ENCODE results near the gene TMEM237. TPM values are rescaled to one million over a fixed set of nuclear protein-coding genes. Genes with fewer than 3 reads are reported as not detected.

TMEM237 gene
- total RNA-seq, 1 experiment from 2014 or later = 32.8 TPM

- Histone ChIP-seq H3F3A (ENCODE audit: low read length, unreplicated experiment) (no peaks in the 10 kb centered on the region), H3K9me2 (replicated peaks; ENCODE audit: low read length) (no peaks in the 10 kb centered on the region), H3K27ac (ENCODE audit: low read length) (no peak overlapping the region), H3K27me3 (ENCODE audit: low read length) (no peaks in the 10 kb centered on the region), H3K4me3 (ENCODE audit: low read length) (no peak overlapping the region), H3K9ac (ENCODE audit: low read length) (no peak overlapping the region), H3K36me3 (ENCODE audit: low read depth, low read length) (no peaks in the 10 kb centered on the region), H3K4me1 (ENCODE audit: insufficient read depth, low read length) (no peaks in the 10 kb centered on the region), H4K20me1 (ENCODE audit: low read length) (no peaks in the 10 kb centered on the region), H3K4me2 (ENCODE audit: low read length) (no peak overlapping the region), H2AFZ (ENCODE audit: low read length) (no peak overlapping the region), H3K9me3 (ENCODE audit: low read length) (no peaks in the 10 kb centered on the region), H3K79me2 (ENCODE audit: low read length) (no peaks in the 10 kb centered on the region)
- ChIA-PET CTCF (no interaction called here), POLR2A (ENCODE audit: unreplicated experiment) (no interaction called here)
- no peak for ATAC-seq
- BruUV-seq (replicated peaks) = no TSS peak
- intact Hi-C loops (cut with micrococcal nuclease) = no loop called here
- TF ChIP-seq EZH2phosphoT487 (IDR thresholded peaks at IDR 0.05; ENCODE audit: borderline replicate concordance, low read length) (no peak), CTCF (conservative IDR thresholded peaks at IDR 0.05; ENCODE audit: low read depth, low read length) (no peak), EZH2 (IDR thresholded peaks at IDR 0.05; ENCODE audit: low read length, unreplicated experiment) (no peak)
- DNase-seq = no peak
These were observed 45.9 kb downstream of the TMEM237 start for GRCh38 chr2:201597397-201597796.

GRCh38 chr2:201580486-201580885 lies 62.8 kb downstream of the TMEM237 start:
- no peak for DNase-seq
- POLR2A ChIA-PET (ENCODE audit: unreplicated experiment) = interaction anchor here (0.7 kb wide), 1 partner anchor 91 kb away, joined by 5 read pairs; no protein-coding TSS in a partner anchor

More at GRCh38 chr2:201580486-201580885, 62.8 kb downstream of the TMEM237 start:
- BruUV-seq (replicated peaks) = no TSS peak
- Histone ChIP-seq H3K27me3 (ENCODE audit: low read length) (no peaks in the 10 kb centered on the region), H3K9me3 (ENCODE audit: low read length) (no peaks in the 10 kb centered on the region), H3K36me3 (ENCODE audit: low read depth, low read length) (no peaks in the 10 kb centered on the region), H3K9me2 (replicated peaks; ENCODE audit: low read length) (no peaks in the 10 kb centered on the region), H3K79me2 (ENCODE audit: low read length) (no peaks in the 10 kb centered on the region), H3K9ac (ENCODE audit: low read length) (no peak overlapping the region), H3K4me2 (ENCODE audit: low read length) (no peak overlapping the region), H2AFZ (ENCODE audit: low read length) (no peak overlapping the region), H3F3A (ENCODE audit: low read length, unreplicated experiment) (no peaks in the 10 kb centered on the region), H3K27ac (ENCODE audit: low read length) (no peak overlapping the region), H3K4me3 (ENCODE audit: low read length) (no peak overlapping the region), H4K20me1 (ENCODE audit: low read length) (no peaks in the 10 kb centered on the region), H3K4me1 (ENCODE audit: insufficient read depth, low read length) (no peaks in the 10 kb centered on the region)
- ATAC-seq = no peak
- TF ChIP-seq EZH2 (IDR thresholded peaks at IDR 0.05; ENCODE audit: low read length, unreplicated experiment) = no peak
- TF ChIP-seq EZH2phosphoT487 (IDR thresholded peaks at IDR 0.05; ENCODE audit: borderline replicate concordance, low read length) = no peak
- no peak for TF ChIP-seq CTCF (conservative IDR thresholded peaks at IDR 0.05; ENCODE audit: low read depth, low read length)
- intact Hi-C loops (cut with micrococcal nuclease) = no loop called here
- CTCF ChIA-PET = no interaction called here

Measured in PC-3 (cell line).